IPS-NIHi11 (cell line): Measurements from ENCODE around the gene NKD1.

Experiments used
- DNase-seq: peaks from one replicate; pipeline ENCODE4 v3.0.0; 2012; ENCODE audit warnings: mixed read lengths, low spot score

Gene NKD1

DNA sequence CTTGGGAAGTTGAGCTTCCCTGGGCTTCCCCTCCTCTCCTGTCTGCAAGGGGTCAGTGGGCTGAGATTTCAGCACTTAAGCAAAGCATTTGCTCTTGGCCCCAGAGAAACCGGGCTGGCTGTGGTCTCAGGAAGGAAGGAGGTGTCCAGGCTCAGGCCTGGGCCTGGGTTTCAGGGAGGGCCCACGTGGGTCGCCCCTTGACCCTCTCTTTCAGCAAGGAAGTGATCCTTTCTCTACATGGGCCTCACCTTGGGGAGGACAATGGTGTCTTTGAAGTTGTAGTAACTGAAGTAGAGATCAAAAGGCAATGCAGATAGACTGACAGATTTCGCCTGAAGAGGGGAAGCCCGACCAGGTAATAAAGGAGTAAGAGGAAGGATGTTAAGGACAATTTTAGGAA, 147.9 kb downstream of the NKD1 start:
- DNase-seq: no peak

DNA sequence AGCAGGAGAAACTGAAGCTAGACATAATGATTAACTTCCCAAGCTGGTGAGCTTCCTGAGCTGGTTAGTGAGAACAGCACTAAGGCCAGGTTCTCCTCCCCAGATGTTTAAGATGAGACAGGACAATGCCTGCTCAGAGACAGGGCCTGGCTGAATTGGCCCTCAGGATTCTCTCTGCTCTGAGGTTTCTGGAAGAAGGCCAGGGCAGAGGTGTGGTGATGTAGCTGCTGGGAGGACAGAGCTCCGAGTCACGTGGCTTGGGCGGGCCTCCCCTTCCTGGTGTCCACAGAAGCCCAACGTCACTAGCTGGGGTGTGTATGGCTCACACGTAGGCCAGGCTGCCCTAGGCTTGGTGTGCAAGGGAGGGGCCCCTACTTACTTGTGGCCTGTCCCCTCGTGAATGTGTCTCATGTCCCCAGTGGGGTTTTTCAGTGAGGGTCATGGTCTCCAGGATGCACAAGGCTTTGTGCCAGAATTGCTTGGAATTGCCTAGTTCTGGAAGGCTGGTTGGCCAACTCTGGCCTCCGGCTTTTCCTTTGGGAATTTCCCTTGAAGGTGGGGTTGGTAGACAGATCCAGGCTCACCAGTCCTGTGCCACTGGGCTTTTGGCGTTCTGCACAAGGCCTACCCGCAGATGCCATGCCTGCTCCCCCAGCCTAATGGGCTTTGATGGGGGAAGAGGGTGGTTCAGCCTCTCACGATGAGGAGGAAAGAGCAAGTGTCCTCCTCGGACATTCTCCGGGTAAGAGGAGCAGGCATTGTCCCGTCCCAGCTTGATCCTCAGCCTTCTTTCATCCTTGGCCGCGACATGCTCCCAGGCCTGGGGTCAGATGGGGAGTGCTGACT, 148.6 kb downstream of the NKD1 start:
- DNase-seq: no peak

DNA sequence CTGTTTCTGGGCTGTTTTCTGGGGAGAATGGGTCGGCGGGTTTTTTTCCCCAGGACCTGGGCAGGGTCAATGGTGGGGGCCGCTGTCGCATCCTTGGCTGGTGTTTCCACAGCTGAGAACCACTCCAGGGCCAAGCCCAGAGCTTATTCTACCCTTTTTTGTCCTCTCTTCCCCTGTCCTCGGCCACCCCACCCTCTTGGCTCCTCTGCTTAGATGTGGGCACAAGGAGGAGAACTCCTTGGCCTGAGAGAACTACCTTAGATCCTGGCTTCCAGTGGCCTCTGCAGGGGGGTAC, 149.2 kb downstream of the NKD1 start:
- DNase-seq: no peak

DNA sequence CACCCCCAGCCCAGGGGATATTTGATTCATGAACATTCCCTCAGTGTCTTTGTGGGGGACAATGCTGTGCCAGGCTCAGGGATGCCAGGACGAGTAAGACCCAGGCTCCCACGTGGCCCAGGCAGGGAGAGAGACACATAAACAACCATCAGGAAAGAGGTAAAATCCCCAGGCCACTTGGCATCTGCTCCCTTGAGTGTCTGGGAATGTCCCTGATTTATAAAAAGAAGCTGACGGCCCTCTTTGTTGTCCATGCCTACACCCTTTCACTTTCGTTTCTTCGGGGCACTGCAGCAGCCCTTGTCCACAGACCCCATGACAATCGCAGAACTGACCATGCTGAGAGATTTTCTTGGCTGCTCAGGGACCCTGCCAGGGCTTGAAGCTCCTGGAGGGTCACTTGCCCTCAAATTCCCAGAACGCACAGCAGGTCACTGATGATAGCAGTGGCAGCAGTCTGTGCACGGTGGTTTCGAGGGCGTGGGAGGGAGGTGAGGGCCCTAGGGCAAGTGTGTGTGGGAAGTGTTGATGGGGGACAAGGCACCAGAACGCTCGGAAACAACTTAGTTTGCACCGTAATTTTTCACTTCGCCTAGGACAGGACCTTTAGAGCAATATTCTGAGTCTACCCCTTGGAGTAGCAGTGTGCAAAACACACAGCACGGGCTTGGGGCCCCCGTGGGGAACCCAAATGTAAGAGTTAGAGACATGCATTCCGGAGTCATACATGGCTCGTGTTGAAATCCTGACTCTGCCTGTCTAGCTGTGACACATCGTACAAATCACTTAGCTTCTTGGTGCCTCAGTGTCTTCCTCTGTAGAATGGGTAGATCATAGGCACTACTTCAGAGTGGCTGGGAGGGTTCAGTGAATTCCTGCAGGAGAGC, 149.9 kb downstream of the NKD1 start:
- no peak for DNase-seq
